Measurements from ENCODE around the gene CCDC107. TPM values are rescaled to one million over a fixed set of nuclear protein-coding genes. Genes with fewer than 3 reads are reported as not detected.

The CCDC107 gene
- total and polyA plus RNA-seq, 2 of the 13 experiments (the other 11 are each of a cell fraction or from before 2014, with no cell fraction given) = 7.1 to 15.2 TPM

- TF ChIP-seq ZBTB10 (CRISPR knock-in tag; IDR thresholded peaks at IDR 0.05; ENCODE audit: borderline replicate concordance) (peak; percentile 90), ZBTB46 (CRISPR knock-in tag; IDR thresholded peaks at IDR 0.05; ENCODE audit: borderline replicate concordance) (no peak), MTA1 (CRISPR knock-in tag; IDR thresholded peaks at IDR 0.05; ENCODE audit: borderline replicate concordance) (peak; percentile 72; the same call in 1 of the 2 replicates), ZNF282 (IDR thresholded peaks at IDR 0.05; ENCODE audit: partially characterized antibody) (no peak), NPAS2 (CRISPR knock-in tag; IDR thresholded peaks at IDR 0.05; ENCODE audit: borderline replicate concordance) (no peak), MED8 (CRISPR knock-in tag; IDR thresholded peaks at IDR 0.05; ENCODE audit: insufficient replicate concordance) (peak; percentile 80), BHLHE40 (IDR thresholded peaks at IDR 0.05; ENCODE audit: low read length) (no peak; the same call in 1 of the 2 replicates), FOXO4 (CRISPR knock-in tag; conservative IDR thresholded peaks at IDR 0.05) (no peak), ZSCAN30 (CRISPR knock-in tag; IDR thresholded peaks at IDR 0.05) (peak; percentile 99), TP53 (CRISPR knock-in tag; conservative IDR thresholded peaks at IDR 0.05) (no peak), EZH2 (conservative IDR thresholded peaks at IDR 0.05; ENCODE audit: low read depth, low read length) (no peak), HOXA5 (CRISPR knock-in tag; IDR thresholded peaks at IDR 0.05) (no peak), PBX2 (CRISPR knock-in tag; IDR thresholded peaks at IDR 0.05) (no peak), ZNF253 (CRISPR knock-in tag; IDR thresholded peaks at IDR 0.05; ENCODE audit: borderline replicate concordance) (0 out of 2 replicates have a peak, but pooled peaks have one; percentile 73), ATAD3A (CRISPR knock-in tag; IDR thresholded peaks at IDR 0.05) (no peak), ZNF138 (CRISPR knock-in tag; IDR thresholded peaks at IDR 0.05; ENCODE audit: low read depth) (0 out of 2 replicates have a peak, but pooled peaks have one; percentile 24), CBFB (CRISPR knock-in tag; IDR thresholded peaks at IDR 0.05) (peak; percentile 47), PATZ1 (CRISPR knock-in tag; IDR thresholded peaks at IDR 0.05) (peak; percentile 55; the same call in 1 of the 2 replicates)
Observed at GRCh38 chr9:35658137-35658967, at the start of gene CCDC107 (continued).
